HEK293 (cell line): ENCODE measurements around the gene PPFIA1.

Experiments used
- CTCF ChIP-seq: fragments of 450-650 bp; formaldehyde crosslinking; IDR thresholded peaks from 2 replicates; pipeline ENCODE4 v1.5.1; 2016; ENCODE audit warnings: missing biosample characterization, missing genetic modification characterization
- HOXA7 ChIP-seq: sonication (generic); formaldehyde crosslinking; IDR thresholded peaks from 2 replicates; pipeline ENCODE4 v1.8.1; 2022; ENCODE audit warnings: missing genetic modification reagents, borderline replicate concordance
- MYNN ChIP-seq: fragments of 450-650 bp; formaldehyde crosslinking; IDR thresholded peaks from 2 replicates; pipeline ENCODE4 v1.5.1; 2016; ENCODE audit warnings: missing biosample characterization, missing genetic modification characterization, borderline replicate concordance
- PATZ1 ChIP-seq: fragments of 450-650 bp; formaldehyde crosslinking; IDR thresholded peaks from 2 replicates; pipeline ENCODE4 v1.5.1; 2016; ENCODE audit warnings: missing biosample characterization, missing genetic modification characterization
- ZBTB49 ChIP-seq: fragments of 450-650 bp; formaldehyde crosslinking; IDR thresholded peaks from 2 replicates; pipeline ENCODE4 v1.5.1; 2016; ENCODE audit warnings: missing biosample characterization, missing genetic modification characterization, low read depth
- ZNF776 ChIP-seq: fragments of 450-650 bp; formaldehyde crosslinking; IDR thresholded peaks from 2 replicates; pipeline ENCODE4 v1.5.0; 2017; ENCODE audit warnings: missing biosample characterization, missing genetic modification characterization, borderline replicate concordance

GRCh38 chr11:70409437-70409836 is 138.9 kb downstream of the PPFIA1 start:
- TF ChIP-seq ZNF776 (tag by site-specific recombination) (no peak), ZBTB49 (no peak), PATZ1 (no peak), CTCF (tag by site-specific recombination) (no peak), HOXA7 (CRISPR knock-in tag) (no peak), MYNN (no peak)
